HCT116 (cell line): Measurements from ENCODE around the gene BOLA3. TPM values are rescaled to one million over a fixed set of nuclear protein-coding genes. Genes with fewer than 3 reads are reported as not detected.

Source experiments
- ATAC-seq: fragments of 200-7000 bp; cut with Tn5 transposase; 2 replicates; pipeline ENCODE4 v1.9.1; 2020; ENCODE audit warnings: mild to moderate bottlenecking, moderate library complexity
- BruUV-seq: library from RNA; stranded (reverse); fragments of 400-500 nt; replicated peaks from 2 replicates; lab custom pipeline; 2021; lab: Mats Ljungman, UMichigan
- CTCF ChIA-PET: fragments of 300-600 bp; sonication (Branson Sonifier 250); formaldehyde crosslinking; loops from one replicate; lab custom pipeline; 2021; ENCODE audit warnings: antibody characterized with exemption; lab: Charles Lee
- POLR2A ChIA-PET: fragments of 300-600, 350-600 bp; sonication (Branson Sonifier 250); formaldehyde crosslinking; loops from one replicate; lab custom pipeline; 2021; ENCODE audit warnings: antibody characterized with exemption; lab: Charles Lee
- RAD21 ChIA-PET, 2 experiments: fragments of 300-600 bp; sonication (Branson Sonifier 250); formaldehyde crosslinking; loops; one replicate each; lab custom pipeline; 2023; ENCODE audit warnings: low total read pairs in 2 of 2; ENCODE audit not compliant: uncharacterized antibody in 2 of 2, unreplicated experiment in 2 of 2, low non-redundant PET in 1 of 2; lab: Charles Lee
- DNase-seq: peaks from one replicate; pipeline ENCODE4 v3.0.0-alpha.2; 2010; ENCODE audit warnings: low read depth, low spot score
- H2AFZ ChIP-seq: fragments of 200-600 bp; shearing (Covaris generic), sonication (generic); 2 replicates; pipeline ENCODE4 v1.6.1; 2017; ENCODE audit warnings: low read depth, mixed run types, mixed read lengths, antibody characterized with exemption, low read length; ENCODE audit not compliant: poor library complexity, severe bottlenecking
- H3K27ac ChIP-seq: 2 replicates; pipeline ENCODE4 v1.5.1; 2012; ENCODE audit warnings: low read depth, low read length
- H3K27me3 ChIP-seq: fragments of 200-600 bp; sonication (generic); 2 replicates; pipeline ENCODE4 v1.6.1; 2016; ENCODE audit warnings: mixed run types, low read length, mixed read lengths; ENCODE audit not compliant: insufficient read depth
- H3K36me3 ChIP-seq, 2 experiments: fragments of 200-500 bp in 1 of 2; fragments of 200-600 bp in 1 of 2; sonication (Bioruptor generic) in 1 of 2; sonication (generic) in 1 of 2; 2 replicates each; pipeline versions ENCODE4 v1.5.1 to v1.6.1; 2014 to 2016; ENCODE audit warnings: low read length in 2 of 2, inconsistent platforms in 1 of 2, mixed read lengths in 1 of 2, mixed run types in 1 of 2; ENCODE audit not compliant: insufficient read depth in 2 of 2, control insufficient read depth in 1 of 2
- H3K4me1 ChIP-seq, 2 experiments: fragments of 200-600 bp in 1 of 2; sonication (generic) in 1 of 2; 2 replicates each; pipeline versions ENCODE4 v1.5.1 to v1.6.1; 2012 to 2017; ENCODE audit warnings: low read length in 2 of 2, inconsistent platforms in 1 of 2, mild to moderate bottlenecking in 1 of 2, mixed read lengths in 1 of 2, mixed run types in 1 of 2, moderate library complexity in 1 of 2; ENCODE audit not compliant: insufficient read depth in 2 of 2, control insufficient read depth in 1 of 2
- H3K4me2 ChIP-seq: fragments of 200-600 bp; sonication (generic); 2 replicates; pipeline ENCODE4 v1.6.1; 2017; ENCODE audit warnings: mixed run types, low read length, mixed read lengths
- H3K4me3 ChIP-seq, 2 experiments: fragments of 200-600 bp in 1 of 2; sonication (generic) in 1 of 2; replicated peaks in 1 of 2; 2 replicates each; pipeline ENCODE4 v1.5.1; 2011 to 2016; ENCODE audit warnings: low read length in 2 of 2, control low read depth in 1 of 2, low read depth in 1 of 2, mild to moderate bottlenecking in 1 of 2, mixed read lengths in 1 of 2, mixed run types in 1 of 2
- H3K79me2 ChIP-seq: fragments of 200-600 bp; sonication (generic); 2 replicates; pipeline ENCODE4 v1.6.1; 2017; ENCODE audit warnings: mild to moderate bottlenecking, mixed run types, low read length, moderate library complexity, mixed read lengths; ENCODE audit not compliant: insufficient read depth
- H3K9ac ChIP-seq: fragments of 200-600 bp; sonication (generic); 2 replicates; pipeline ENCODE4 v1.6.1; 2016; ENCODE audit warnings: low read length, mixed read lengths
- H3K9me2 ChIP-seq: fragments of 200-600 bp; sonication (generic), shearing (Covaris generic); 2 replicates; pipeline ENCODE4 v1.6.1; 2017; ENCODE audit warnings: mixed run types, mild to moderate bottlenecking, moderate library complexity; ENCODE audit not compliant: insufficient read depth
- H3K9me3 ChIP-seq, 2 experiments: fragments of 200-500 bp in 1 of 2; fragments of 200-600 bp in 1 of 2; sonication (Bioruptor generic) in 1 of 2; sonication (generic) in 1 of 2; 2 replicates each; pipeline ENCODE4 v1.6.1; 2014 to 2017; ENCODE audit warnings: low read length in 2 of 2, mixed read lengths in 2 of 2, inconsistent platforms in 1 of 2, low read depth in 1 of 2, mild to moderate bottlenecking in 1 of 2, mixed run types in 1 of 2, moderate library complexity in 1 of 2; ENCODE audit not compliant: control insufficient read depth in 1 of 2, insufficient read depth in 1 of 2
- H4K20me1 ChIP-seq: fragments of 200-600 bp; sonication (generic), shearing (Covaris generic); 2 replicates; pipeline ENCODE4 v1.6.1; 2017; ENCODE audit warnings: mixed run types, mild to moderate bottlenecking, moderate library complexity; ENCODE audit not compliant: insufficient read depth
- CBX3 ChIP-seq: IDR thresholded peaks from 2 replicates; pipeline ENCODE4 v1.6.1; 2012; ENCODE audit warnings: low read depth
- CEBPB ChIP-seq: IDR thresholded peaks from 2 replicates; pipeline ENCODE4 v1.6.1; 2012; ENCODE audit warnings: low read depth
- EGR1 ChIP-seq: IDR thresholded peaks from 2 replicates; pipeline ENCODE4 v1.6.1; 2012; ENCODE audit warnings: low read depth
- ELF1 ChIP-seq: IDR thresholded peaks from 2 replicates; pipeline ENCODE4 v1.6.1; 2012; ENCODE audit warnings: low read depth, borderline replicate concordance
- EZH2 ChIP-seq: fragments of 200-600 bp; sonication (generic); IDR thresholded peaks from 2 replicates; pipeline ENCODE4 v1.6.1; 2017; ENCODE audit warnings: antibody characterized with exemption, mixed run types
- EZH2phosphoT487 ChIP-seq: fragments of 200-600 bp; IDR thresholded peaks from 2 replicates; pipeline ENCODE4 v1.6.1; 2018; ENCODE audit warnings: antibody characterized with exemption, borderline replicate concordance
- JUND ChIP-seq: IDR thresholded peaks from 2 replicates; pipeline ENCODE4 v1.6.1; 2012
- POLR2A ChIP-seq: IDR thresholded peaks from 2 replicates; pipeline ENCODE4 v1.7.0; 2011; ENCODE audit warnings: borderline replicate concordance; ENCODE audit not compliant: insufficient read depth, insufficient read length; ENCODE audit errors: extremely low read depth
- RAD21 ChIP-seq: IDR thresholded peaks from 2 replicates; pipeline ENCODE4 v1.6.1; 2012; ENCODE audit warnings: low read depth, mild to moderate bottlenecking
- SIN3A ChIP-seq: IDR thresholded peaks from 2 replicates; pipeline ENCODE4 v1.6.1; 2012; ENCODE audit warnings: low read depth
- SP1 ChIP-seq: IDR thresholded peaks from 2 replicates; pipeline ENCODE4 v1.6.1; 2012; ENCODE audit warnings: low read depth
- SRF ChIP-seq: IDR thresholded peaks from 2 replicates; pipeline ENCODE4 v1.6.1; 2012; ENCODE audit warnings: low read depth
- TCF7L2 ChIP-seq: IDR thresholded peaks from 2 replicates; pipeline ENCODE4 v1.7.0; 2011; ENCODE audit warnings: borderline replicate concordance, inconsistent platforms; ENCODE audit not compliant: insufficient read depth, insufficient read length; ENCODE audit errors: extremely low read depth
- YY1 ChIP-seq: IDR thresholded peaks from 2 replicates; pipeline ENCODE4 v1.6.1; 2011; ENCODE audit warnings: low read length, low read depth, moderate library complexity, mild to moderate bottlenecking; ENCODE audit not compliant: insufficient replicate concordance; ENCODE audit errors: extremely low read depth
- ZNF274 ChIP-seq: fragments of 200-500 bp; sonication (Bioruptor generic); IDR thresholded peaks from 2 replicates; pipeline ENCODE4 v1.6.1; 2014; ENCODE audit warnings: mild to moderate bottlenecking, low read depth, low read length, inconsistent platforms
- intact Hi-C: fragments of 100-400 bp; cut with micrococcal nuclease; formaldehyde crosslinking; loops from 2 replicates; pipeline ENCODE4 v1.10.0; 2022
- total RNA-seq: library from RNA; stranded (reverse); gene quantifications from one replicate; pipeline ENCODE4 v1.2.1, GENCODE V29; 2021; ENCODE audit not compliant: unreplicated experiment
- TF ChIP-seq, protein P1 (sequence below): IDR thresholded peaks from 2 replicates; pipeline ENCODE4 v1.6.1; 2012; ENCODE audit warnings: low read depth

Gene BOLA3
- total RNA-seq, 1 experiment from 2014 or later = 62.9 TPM

DNA sequence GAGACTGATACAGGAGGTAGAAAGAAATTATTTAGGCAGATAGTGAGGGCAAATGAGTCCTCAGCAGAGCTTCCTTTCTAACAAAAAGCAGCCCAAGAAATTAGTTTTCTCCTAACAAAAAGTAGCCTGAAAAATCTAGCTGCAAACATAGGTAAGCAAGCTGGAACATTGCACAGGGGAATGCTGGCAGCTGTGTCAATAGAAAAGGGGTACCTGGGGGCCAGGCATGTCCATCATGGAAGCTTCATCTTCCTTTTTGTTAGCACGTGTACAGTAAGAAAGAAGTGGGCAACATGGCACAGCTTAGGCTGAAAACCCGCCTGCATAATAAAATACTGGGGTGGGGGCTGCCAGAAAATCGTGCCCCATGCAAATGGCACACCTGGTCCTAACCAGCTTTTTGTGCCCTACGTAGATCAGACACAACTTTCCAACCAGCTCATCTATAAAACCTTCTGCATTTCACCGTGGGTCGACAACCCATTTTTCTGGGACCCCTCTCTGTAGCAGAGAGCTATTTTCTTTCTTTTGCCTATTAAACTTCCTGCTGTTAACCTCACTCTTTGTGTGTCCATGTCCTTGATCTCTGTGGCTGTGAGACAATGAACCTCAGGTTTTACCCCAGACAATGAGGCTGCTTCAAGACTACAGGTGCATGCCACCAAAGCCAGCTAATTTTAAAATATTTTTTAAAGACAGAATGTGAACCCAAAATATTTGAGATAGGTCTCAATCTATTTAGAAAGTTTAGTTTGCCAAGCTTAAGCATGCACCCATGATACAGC is 44.1 kb upstream of the BOLA3 start:
- CTCF ChIA-PET = no interaction called here
- H3K9me3 ChIP-seq = no peaks in the 10 kb centered on the region
- no peak overlapping the region for H3K27ac ChIP-seq
- intact Hi-C loops = no loop called here
- no peak overlapping the region for H3K9ac ChIP-seq
- DNase-seq (no peak), ATAC-seq (no peak)
- H4K20me1 ChIP-seq = no peaks in the 10 kb centered on the region
- H3K9me2 ChIP-seq = no peaks in the 10 kb centered on the region
- POLR2A ChIA-PET = interaction anchor here (0.6 kb wide), 1 partner anchor 34 kb away, joined by 3 read pairs; no protein-coding TSS in a partner anchor
- no peak overlapping the region for H3K4me2 ChIP-seq
- no TSS peak for BruUV-seq
- H3K27me3 ChIP-seq = no peaks in the 10 kb centered on the region
- RAD21 ChIA-PET = no interaction called here
- TF ChIP-seq ELF1 (no peak), CBX3 (no peak), CEBPB (no peak), SRF (no peak), SIN3A (no peak), POLR2A (no peak), EZH2 (no peak), YY1 (no peak), SP1 (no peak), EGR1 (no peak), JUND (no peak), ZNF274 (no peak), EZH2phosphoT487 (no peak), TCF7L2 (no peak), RAD21 (no peak)
- TF ChIP-seq, protein P1, sequence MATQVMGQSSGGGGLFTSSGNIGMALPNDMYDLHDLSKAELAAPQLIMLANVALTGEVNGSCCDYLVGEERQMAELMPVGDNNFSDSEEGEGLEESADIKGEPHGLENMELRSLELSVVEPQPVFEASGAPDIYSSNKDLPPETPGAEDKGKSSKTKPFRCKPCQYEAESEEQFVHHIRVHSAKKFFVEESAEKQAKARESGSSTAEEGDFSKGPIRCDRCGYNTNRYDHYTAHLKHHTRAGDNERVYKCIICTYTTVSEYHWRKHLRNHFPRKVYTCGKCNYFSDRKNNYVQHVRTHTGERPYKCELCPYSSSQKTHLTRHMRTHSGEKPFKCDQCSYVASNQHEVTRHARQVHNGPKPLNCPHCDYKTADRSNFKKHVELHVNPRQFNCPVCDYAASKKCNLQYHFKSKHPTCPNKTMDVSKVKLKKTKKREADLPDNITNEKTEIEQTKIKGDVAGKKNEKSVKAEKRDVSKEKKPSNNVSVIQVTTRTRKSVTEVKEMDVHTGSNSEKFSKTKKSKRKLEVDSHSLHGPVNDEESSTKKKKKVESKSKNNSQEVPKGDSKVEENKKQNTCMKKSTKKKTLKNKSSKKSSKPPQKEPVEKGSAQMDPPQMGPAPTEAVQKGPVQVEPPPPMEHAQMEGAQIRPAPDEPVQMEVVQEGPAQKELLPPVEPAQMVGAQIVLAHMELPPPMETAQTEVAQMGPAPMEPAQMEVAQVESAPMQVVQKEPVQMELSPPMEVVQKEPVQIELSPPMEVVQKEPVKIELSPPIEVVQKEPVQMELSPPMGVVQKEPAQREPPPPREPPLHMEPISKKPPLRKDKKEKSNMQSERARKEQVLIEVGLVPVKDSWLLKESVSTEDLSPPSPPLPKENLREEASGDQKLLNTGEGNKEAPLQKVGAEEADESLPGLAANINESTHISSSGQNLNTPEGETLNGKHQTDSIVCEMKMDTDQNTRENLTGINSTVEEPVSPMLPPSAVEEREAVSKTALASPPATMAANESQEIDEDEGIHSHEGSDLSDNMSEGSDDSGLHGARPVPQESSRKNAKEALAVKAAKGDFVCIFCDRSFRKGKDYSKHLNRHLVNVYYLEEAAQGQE = no peak
- H2AFZ ChIP-seq = no peak overlapping the region
- no peaks in the 10 kb centered on the region for H3K79me2 ChIP-seq
- H3K4me1 ChIP-seq = peaks cover 12 to 14% of the 10 kb centered on the region in 2 experiments
- no peak overlapping the region for H3K4me3 ChIP-seq
- no peaks in the 10 kb centered on the region for H3K36me3 ChIP-seq
